Peyer's patch (tissue), 4 donors: Measurements from ENCODE around the gene IP6K1.

ENCODE experiments used
- CTCF ChIP-seq, 6 experiments: fragments of 450-650 bp in 4 of 6; fragments of 200-600 bp in 2 of 6; sonication (generic) in 1 of 6; IDR thresholded peaks; one replicate each; pipeline ENCODE4 v1.5.1; 2017 to 2019; ENCODE audit warnings: antibody characterized with exemption in 6 of 6, mild to moderate bottlenecking in 3 of 6, moderate library complexity in 1 of 6
- POLR2A ChIP-seq, 2 donors: fragments of 450-650 bp; IDR thresholded peaks; one replicate each; pipeline ENCODE4 v1.5.1; 2017; ENCODE audit warnings: antibody characterized with exemption in 2 of 2, mild to moderate bottlenecking in 2 of 2, moderate library complexity in 2 of 2

GRCh38 chr3:49700453-49701128, 85.8 kb downstream of the IP6K1 start:
- TF ChIP-seq CTCF (IDR thresholded peaks at IDR 0.05) = no peak
- no peak for TF ChIP-seq POLR2A (IDR thresholded peaks at IDR 0.05)
